Urinary bladder (tissue), 4 donors: ENCODE results near the gene HNRNPR. TPM values are rescaled to one million over a fixed set of nuclear protein-coding genes. Genes with fewer than 3 reads are reported as not detected.
"Not testable (repeated sequence)": the region's sequence is repeated elsewhere in the genome, so short reads cannot be mapped to it uniquely, and the experiment has no call there.

Experiments
- DNase-seq: peaks from one replicate; pipeline ENCODE4 v3.0.0-alpha.2; 2015; ENCODE audit errors: extremely low spot score
- H3K27ac ChIP-seq: one replicate; pipeline ENCODE4 v1.5.1; 2013; ENCODE audit warnings: low read depth, mild to moderate bottlenecking, moderate library complexity
- H3K36me3 ChIP-seq: one replicate; pipeline ENCODE4 v1.6.1; 2013; ENCODE audit warnings: mild to moderate bottlenecking, moderate library complexity; ENCODE audit not compliant: insufficient read depth
- H3K4me1 ChIP-seq: one replicate; pipeline ENCODE4 v1.6.1; 2013; ENCODE audit warnings: mild to moderate bottlenecking, moderate library complexity; ENCODE audit not compliant: insufficient read depth
- H3K4me3 ChIP-seq: one replicate; pipeline ENCODE4 v1.5.1; 2013; ENCODE audit warnings: low read depth, low read length
- WGBS: extraction: QIAGEN DNeasy Blood & Tissue Kit; methylation state at CpG from one replicate; pipeline ENCODE4 v1.1.7; 2013; 5-methylcytosine and 5-hydroxymethylcytosine counted together
- polyA plus RNA-seq: library from polyadenylated mRNA; stranded (reverse); fragments of 200-250 nt; gene quantifications from one replicate; pipeline ENCODE4 v1.2.3, GENCODE V29; 2013
- total RNA-seq: library from RNA; depleted of rRNA; stranded (reverse); fragments of >200 nt; gene quantifications from one replicate; pipeline ENCODE4 v1.2.3, GENCODE V29; 2014
- donor health status: healthy with polysubstance abuse.
- donor health status: healthy.

The HNRNPR gene
- total RNA-seq (181 TPM), polyA plus RNA-seq (88.5 TPM)

DNA sequence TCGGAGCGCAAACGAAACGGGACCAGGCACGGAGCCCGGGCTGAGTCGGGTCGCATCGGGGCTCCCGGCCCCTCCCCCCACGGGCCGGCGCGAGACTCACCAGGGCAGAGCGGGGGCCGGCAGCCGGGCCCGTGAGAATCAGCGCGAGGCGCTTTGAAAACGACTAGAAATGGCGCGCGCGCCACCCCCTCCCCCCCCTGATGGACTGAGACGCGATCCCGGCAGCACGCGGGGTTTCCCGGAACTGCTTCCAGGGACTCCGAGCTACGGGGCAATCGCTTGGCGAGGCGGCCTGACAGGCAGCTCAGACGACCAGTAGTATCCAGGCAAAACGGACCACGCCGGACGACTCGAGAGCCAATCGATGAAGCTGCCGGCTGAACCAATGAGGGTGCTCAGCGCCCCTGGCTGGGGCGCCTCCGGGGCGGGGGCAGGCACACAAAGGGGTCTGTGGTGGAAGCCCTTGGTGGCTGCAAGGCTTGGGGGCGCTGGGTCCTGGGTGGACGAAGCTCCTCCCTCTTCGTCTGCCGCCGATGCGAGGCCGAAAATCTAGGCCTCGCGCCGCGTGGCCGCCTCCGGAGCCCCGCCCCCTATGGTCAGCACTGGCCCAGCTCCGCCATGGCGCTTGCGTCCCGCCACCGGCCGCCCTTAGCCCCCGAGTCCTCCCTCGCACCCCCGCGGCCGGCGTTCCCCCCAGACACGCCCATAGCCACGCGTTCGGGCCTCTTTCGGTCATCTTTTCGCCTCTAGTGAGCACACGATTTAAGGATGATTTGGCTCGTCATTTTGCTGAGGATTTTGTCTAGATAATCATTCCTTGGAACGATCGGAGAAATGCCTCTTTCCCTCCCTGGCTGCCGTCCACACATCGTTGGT lies at the start of gene HNRNPR:
Gene HNRNPR (minus strand): TSS at position 174 of the 876 bp plus-strand sequence. CDS start 3,276 bp downstream, outside the sequence.
- DNase-seq = peak; percentile 99
- Histone ChIP-seq H3K4me1 (peaks cover 3% of the 10 kb centered on the region), H3K4me3 (peak within 1 kb of the TSS; percentile 97), H3K36me3 (no peaks in the 10 kb centered on the region), H3K27ac (peak within 1 kb of the TSS; percentile 97)
- WGBS = under 1% methylated on average over 87 of the region's 87 CpGs

DNA sequence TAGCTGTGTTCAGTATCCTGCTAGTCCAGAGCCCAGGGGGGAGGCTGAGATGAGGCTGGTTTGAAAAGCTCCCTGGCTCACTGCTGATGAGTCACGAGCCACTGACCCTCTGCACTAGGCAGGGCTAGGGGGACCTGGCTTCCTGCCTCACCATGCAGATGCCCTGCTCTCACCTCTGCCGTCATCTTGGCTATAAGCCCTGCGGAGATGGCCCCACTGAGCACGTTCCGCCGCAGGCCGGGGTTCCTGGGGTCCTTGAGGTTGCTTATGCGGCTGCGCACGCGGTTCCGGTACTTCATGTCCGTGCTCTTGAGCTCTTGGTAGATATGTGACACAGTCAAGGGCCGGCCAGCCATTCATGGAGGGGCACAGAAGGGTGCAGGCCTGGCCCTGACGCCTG lies 49.6 kb upstream of the HNRNPR start:
- no peak for DNase-seq
- Histone ChIP-seq H3K27ac (no peak overlapping the region), H3K4me1 (no peaks in the 10 kb centered on the region), H3K4me3 (no peak overlapping the region), H3K36me3 (no peaks in the 10 kb centered on the region)
- 80% methylated on average over 15 of the region's 15 CpGs for WGBS

DNA sequence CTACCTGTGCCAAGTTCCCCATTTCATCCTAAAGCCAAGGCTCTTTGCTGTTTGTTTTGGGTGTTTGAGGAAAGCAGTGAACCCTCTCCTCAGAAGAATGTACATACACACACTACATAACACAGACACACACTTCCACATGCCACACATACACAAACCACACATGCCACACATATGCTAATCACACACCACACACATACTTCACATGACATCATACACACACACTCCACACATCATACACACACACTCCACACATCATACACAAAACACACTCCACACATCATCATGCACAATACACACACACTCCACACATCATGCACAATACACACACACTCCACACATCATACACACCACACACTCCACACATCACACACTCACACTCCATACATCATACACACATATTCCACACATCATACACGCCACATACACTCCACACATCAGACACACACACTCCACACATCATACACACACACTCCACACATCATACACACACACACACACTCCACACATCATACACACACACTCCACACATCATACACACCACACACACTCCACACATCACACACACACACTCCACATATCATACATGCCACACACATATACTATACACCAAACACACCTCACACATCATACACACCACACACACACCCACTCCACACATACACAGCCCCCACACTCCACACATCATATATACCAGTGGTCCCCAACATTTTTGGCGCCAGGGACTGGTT lies 48.2 kb upstream of the HNRNPR start:
- no peak for DNase-seq
- 89% methylated on average over 2 of the region's 2 CpGs for WGBS
- Histone ChIP-seq H3K27ac (no peak overlapping the region), H3K4me3 (no peak overlapping the region), H3K36me3 (no peaks in the 10 kb centered on the region), H3K4me1 (no peaks in the 10 kb centered on the region)

DNA sequence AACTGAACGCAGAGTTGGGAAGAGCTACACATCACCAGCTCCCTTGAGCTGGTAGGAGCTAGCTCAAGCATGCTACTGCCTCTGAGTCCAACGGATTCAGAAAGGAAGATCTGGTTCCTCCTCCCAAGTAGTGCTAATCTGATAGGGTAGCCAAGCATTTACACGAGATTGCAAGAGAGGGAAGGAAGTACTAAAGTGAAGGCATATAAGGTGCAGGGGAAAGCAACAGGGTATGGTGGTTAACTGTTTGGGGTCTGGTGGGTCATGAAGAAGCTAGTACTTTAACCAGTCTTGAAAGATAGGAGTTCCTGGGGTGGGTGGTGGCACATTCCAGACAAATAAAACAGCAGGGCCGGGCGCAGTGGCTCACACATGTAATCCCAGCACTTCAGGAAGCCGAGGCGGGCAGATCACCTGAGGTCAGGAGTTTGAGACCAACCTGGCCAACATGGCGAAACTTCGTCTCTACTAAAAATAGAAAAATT lies 45.8 kb upstream of the HNRNPR start:
- Histone ChIP-seq H3K36me3 (no peaks in the 10 kb centered on the region), H3K4me1 (no peaks in the 10 kb centered on the region), H3K27ac (no peak overlapping the region), H3K4me3 (no peak overlapping the region)
- no peak for DNase-seq
- WGBS = 71% methylated on average over 9 of the region's 9 CpGs

DNA sequence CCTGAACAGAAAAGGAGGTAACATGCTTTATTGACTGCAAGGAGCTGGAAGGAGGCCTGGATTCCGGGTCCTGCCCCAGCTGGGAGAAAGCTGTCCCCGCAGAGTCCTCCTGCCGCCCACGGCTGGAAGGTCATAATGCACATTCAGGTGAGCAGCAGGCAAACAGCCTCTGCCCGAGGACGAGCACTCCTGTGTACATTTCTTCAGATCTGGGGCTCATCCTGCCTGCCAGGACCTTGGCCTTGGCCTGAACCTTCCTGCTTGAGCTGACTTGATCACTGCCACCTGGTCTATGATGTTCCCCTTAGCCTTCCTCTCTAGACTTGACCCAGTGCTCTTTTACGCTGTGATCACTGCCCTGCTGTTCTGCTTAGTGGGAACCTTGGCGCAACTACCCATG lies 43.4 kb upstream of the HNRNPR start:
- Histone ChIP-seq H3K27ac (no peak overlapping the region), H3K4me1 (no peaks in the 10 kb centered on the region)
- WGBS = 85% methylated on average over 8 of the region's 8 CpGs

DNA sequence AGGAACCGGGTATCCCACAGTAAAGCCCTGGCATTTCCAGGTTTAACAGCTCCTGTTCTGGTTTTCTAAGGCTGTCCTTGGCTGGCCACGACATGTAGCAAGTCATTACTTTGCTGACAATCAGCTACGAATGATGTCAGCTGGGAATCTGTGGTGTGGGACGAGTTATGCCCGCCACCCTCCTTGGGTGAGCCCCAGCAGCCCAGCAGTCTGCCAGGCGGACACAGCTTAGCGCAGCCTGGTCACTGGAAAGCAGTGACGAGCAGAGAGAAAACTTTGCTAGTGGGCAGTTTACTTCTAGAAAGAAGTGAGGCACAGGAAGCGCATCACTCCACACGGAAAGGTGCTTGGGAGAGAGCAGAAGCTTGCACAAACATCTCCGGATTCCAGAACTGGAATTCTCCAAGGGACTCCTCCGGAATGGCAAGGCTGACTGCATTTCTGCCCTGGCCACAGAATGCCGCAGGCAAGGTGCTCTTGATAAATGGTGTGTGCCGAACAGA lies 41.1 kb upstream of the HNRNPR start:
- Histone ChIP-seq H3K4me3 (no peak overlapping the region), H3K4me1 (no peaks in the 10 kb centered on the region), H3K27ac (no peak overlapping the region), H3K36me3 (no peaks in the 10 kb centered on the region)
- no peak for DNase-seq
- 81% methylated on average over 14 of the region's 14 CpGs for WGBS

More for the DNA sequence above, 43.4 kb upstream of the HNRNPR start:
- H3K36me3 ChIP-seq = no peaks in the 10 kb centered on the region
- no peak overlapping the region for H3K4me3 ChIP-seq
- no peak for DNase-seq

DNA sequence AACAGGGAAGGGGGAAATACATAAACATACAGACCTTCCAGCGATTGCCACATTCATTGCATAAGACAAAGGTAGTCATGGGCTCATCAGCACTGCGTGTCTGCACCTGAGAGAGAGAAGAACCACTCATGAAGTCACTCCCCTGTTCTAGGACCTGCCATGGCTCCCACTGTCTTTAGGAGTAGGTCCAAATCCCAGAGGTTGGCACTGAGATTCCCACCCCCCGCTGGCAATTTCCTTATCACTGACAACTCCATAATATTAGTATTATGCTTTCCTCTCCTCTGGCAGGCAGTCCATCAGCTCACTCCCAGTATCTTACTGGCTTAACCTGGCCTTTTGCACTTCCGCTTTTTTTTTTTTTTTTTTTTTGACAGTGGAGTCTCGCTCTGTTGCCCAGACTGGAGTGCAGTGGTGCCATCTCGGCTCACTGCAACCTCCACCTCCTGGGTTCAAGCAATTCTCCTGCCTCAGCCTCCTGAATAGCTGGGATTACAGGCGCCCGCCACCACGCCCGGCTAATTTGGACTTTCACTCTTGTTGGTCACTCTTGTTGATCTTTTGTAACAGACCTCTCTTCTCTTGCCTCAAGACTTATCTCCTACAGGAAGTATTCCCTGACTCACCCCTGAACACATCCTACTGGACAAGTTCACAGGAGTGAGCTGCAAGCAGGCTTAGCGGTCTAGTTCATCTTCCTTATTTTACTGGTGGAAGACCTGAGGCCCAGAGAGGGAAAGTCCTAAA lies 40.4 kb upstream of the HNRNPR start:
- 82% methylated on average over 11 of the region's 11 CpGs for WGBS
- Histone ChIP-seq H3K27ac (no peak overlapping the region), H3K36me3 (no peaks in the 10 kb centered on the region), H3K4me3 (no peak overlapping the region), H3K4me1 (no peaks in the 10 kb centered on the region)
- DNase-seq = no peak

DNA sequence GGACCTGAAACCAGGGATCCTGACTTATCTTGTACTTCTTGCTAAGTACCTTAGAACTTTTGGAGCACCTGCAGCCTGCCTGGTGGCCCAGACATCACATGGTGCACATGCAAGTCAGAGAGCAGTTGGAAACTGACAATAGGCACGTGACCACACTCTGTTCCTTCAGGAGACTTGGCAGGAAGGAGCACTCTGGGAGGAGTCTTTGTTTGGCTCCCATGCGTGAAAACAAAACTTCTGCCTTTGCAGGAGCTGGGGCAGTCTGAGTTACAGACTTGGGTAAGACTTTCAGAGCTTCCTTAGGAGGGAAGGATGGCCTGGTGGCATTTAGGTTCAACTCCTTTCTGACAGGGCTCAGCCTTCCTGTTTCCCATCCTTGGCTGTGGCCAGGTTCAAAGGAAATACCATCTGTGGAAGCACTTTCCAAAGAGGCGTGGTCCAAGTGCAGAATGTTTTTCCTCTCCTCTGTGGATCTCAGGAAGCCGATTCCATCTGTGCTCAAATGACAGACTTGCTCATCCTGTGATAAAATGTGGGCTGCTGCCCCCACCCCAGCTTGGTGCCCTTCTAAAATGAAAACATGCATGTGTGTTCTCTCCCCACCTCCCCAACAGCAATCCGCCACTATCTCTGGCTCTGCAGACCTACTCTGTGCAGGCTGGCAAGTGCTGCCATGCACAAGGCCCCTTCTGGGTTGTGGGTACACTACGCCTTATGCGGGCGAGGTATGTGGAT lies 39.7 kb upstream of the HNRNPR start:
- no peak overlapping the region for H3K27ac ChIP-seq
- WGBS = 65% methylated on average over 8 of the region's 8 CpGs
- no peaks in the 10 kb centered on the region for H3K4me1 ChIP-seq
- no peak overlapping the region for H3K4me3 ChIP-seq
- no peaks in the 10 kb centered on the region for H3K36me3 ChIP-seq
- DNase-seq = no peak

DNA sequence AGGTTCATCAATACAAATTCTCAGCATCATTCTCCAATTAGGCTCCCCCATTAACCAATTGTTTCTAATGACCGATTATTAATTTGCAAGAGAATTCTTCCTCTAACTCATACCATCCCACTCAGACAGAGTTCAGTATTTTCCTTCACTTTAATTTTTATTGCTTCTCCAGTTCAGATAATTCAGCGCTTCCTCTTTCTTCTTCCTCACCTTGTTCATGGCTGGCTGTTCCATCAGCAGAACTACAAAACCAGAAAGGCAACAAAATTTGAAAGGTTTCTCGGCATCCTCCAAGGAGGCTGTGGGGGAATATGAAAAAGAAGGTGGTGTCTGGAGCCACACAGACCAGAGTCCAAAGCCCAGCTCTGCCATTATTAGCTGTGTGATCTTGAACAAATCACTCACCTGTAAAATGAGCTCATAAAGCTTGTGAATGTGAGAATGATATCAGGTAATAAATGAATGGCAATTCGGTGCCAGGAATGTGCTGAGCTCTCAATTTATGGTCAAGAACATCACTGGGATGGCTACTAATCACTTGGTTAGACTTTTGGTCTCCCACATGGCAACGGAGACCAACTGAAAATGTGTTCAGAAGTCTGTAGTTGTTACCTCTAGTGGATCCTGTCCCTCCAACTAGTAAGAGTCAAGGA lies 37.3 kb upstream of the HNRNPR start:
- Histone ChIP-seq H3K4me3 (no peak overlapping the region), H3K4me1 (no peaks in the 10 kb centered on the region), H3K36me3 (no peaks in the 10 kb centered on the region), H3K27ac (no peak overlapping the region)
- DNase-seq = no peak
- WGBS = 79% methylated on average over 5 of the region's 5 CpGs

DNA sequence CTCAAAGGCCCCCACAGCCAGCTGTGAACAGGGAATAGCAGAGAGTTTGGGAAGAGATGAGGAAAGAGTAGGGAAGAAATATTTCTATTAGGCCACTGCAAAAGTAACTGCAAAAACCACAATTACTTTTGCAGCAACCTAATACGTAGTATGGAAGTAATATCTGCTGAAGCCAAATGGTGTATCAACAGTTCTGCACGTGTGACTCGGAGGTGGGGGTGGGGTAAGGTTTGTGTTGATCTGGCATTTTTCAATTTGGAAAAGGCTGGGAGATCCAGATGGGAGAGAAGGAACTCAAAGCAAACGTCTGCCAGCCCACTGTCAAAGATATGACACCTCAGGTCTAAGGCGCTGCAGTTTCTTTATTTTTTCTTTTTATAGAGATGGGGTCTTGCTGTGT lies 36.6 kb upstream of the HNRNPR start:
- no peaks in the 10 kb centered on the region for H3K36me3 ChIP-seq
- H3K27ac ChIP-seq = no peak overlapping the region
- 50% methylated on average over 5 of the region's 5 CpGs for WGBS
- H3K4me3 ChIP-seq = no peak overlapping the region
- DNase-seq = no peak
- no peaks in the 10 kb centered on the region for H3K4me1 ChIP-seq

DNA sequence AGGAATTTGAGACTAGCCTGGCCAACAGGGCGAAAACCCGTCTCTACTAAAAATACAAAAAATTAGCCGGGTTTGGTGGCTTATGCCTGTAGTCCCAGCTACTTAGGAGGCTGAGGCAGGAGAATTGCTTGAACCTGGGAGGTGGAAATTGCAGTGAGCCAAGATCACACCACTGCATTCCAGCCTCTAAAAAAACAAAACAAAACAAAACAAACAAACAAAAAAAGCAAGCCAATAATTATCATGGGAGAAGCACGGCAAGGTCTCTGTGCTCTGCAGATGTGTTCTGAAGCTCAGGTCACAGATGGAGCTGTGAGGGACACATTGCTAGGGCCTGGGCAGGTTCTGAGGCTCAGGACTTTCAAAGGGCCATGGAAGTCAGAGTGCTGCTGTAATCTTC lies 36.2 kb upstream of the HNRNPR start:
- 66% methylated on average over 4 of the region's 4 CpGs for WGBS
- not testable (repeated sequence) for H3K27ac ChIP-seq, H3K4me1 ChIP-seq, H3K4me3 ChIP-seq, DNase-seq, H3K36me3 ChIP-seq
